ENCODE data around the gene ANGPTL5. TPM values are rescaled to one million over a fixed set of nuclear protein-coding genes. Genes with fewer than 3 reads are reported as not detected.

ANGPTL5 gene
- not detected in 2 replicates for total RNA-seq

DNA sequence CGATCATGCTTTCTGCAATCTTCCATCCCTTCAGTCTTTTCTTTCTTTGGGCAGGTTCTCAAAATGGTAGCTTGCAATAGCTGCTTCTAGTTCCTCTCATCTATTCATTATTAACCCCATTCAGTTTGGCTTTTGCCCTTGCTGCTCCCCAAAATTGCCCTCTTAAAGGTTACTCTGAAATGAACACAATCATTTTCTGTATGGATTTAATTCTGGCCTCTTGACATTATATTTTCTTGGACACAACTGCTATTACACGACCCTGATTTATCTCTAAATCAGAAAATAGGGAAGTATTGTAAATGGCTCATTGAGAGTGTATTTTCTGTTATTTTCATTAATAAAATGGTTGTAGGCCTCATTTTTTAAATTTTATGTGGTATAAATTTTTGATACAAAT, at the start of gene ANGPTL5:
Gene ANGPTL5, minus strand, starts transcription at position 101 of the 400 bp plus-strand sequence. CDS start 8,613 bp downstream, outside the sequence.

DNA sequence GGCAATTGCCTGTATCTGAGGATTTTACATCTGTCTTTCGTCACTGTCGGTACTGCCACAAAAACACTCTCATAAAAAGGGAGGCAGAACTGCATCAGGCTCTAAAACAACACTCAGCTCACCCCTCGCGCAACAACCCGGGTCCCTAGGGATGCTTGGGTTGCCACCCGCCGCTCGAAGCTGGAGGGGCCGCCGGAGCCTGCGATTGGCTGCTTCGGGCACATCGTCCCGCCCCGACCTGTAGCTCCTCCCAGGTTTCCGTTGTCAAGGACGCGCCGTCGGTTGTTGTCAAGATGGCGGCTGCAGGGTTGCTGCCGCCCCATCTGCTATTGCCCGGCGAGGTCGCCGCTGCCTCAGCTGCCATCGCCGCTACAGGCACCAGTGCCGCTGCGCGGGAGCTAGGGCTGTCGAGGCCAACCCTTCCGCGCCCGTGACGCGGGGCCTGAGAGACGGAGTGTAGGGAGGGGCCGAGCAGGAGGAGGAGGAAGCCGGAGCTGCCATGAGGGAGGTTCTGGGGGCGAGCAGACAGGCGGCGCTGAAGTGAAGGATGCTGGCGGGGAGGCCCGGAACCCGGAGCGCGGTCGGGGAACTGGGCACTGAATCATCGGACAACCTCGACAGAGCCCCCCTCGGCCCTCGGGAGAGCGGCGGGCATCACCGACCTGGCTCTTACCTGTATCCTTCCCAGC, 1.4 kb downstream of the ANGPTL5 start, which contains the start of gene CEP126:
Gene CEP126, plus strand, starts transcription at position 273 of the 689 bp plus-strand sequence. Its CDS starts 275 bp downstream, at position 548.

Other genes with a start within 250 kb of the ANGPTL5 start
- gene CEP126, start 1.5 kb downstream of the ANGPTL5 start, total RNA-seq = 0.66 and 0.72 TPM in 2 replicates
- 2.9 and 5.9 TPM in 2 replicates for gene CFAP300, start 130.9 kb upstream of the ANGPTL5 start, total RNA-seq
- gene YAP1, start 193.9 kb upstream of the ANGPTL5 start, total RNA-seq = 167 and 255 TPM in 2 replicates